Measurements from ENCODE around the gene NEU2. TPM values are rescaled to one million over a fixed set of nuclear protein-coding genes. Genes with fewer than 3 reads are reported as not detected.

The NEU2 gene
- polyA plus RNA-seq, 3 donors, result not detected

DNA sequence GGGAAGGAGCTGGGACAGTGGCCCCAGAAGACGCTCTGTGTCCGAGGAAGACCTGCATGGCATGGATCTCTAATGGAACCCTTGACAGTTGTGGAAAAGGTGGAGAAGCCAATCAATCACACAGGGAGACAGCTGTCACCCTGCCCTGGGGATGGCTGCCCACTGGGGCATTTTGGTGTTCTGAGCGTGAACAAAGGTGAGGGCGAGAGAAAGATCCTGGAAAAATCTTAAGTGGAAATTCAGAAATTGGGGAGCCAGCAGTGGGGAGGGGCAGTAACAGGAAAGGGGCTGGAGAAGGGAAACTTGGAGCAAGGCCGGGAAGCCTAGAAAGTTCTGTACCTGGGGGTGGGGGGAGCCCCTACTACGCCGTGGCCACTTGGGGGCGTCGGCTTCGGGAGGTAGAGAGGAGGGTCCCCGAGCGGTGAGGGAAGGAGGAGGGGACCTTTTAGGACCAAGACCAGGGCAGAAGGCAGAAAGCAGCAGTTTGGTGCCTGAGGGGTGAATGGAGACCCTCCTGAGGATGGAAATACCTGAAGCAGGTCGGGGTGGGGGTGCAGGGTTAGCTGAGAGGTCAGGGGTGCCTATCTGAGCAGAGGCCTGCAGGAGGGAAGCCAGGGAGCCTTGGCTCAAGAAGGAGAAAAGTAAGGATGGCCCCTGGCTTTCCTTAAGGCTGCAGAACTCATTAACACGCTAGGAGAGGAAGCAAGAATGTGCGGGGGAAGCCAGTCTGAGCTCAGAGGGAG is 49.4 kb upstream of the NEU2 start:
- Mint-ChIP-seq H3K36me3 (no peaks in the 10 kb centered on the region), H3K9me3 (peaks cover 0 to 5% (median 3%) of the 10 kb centered on the region in 7 donors), H3K4me3 (no peak overlapping the region), H3K4me1 (peaks cover 9% of the 10 kb centered on the region), H3K27me3 (ENCODE audit: low read depth in 3 of 3) (peaks cover 3 to 9% (median 6%) of the 10 kb centered on the region in 3 donors), H3K27ac (no peak overlapping the region)
- no peaks in the 10 kb centered on the region for H3K79me2 ChIP-seq (ENCODE audit: insufficient read depth, low read length)
- H2AFZ ChIP-seq (ENCODE audit: insufficient read depth, low read depth, low read length, poor library complexity, severe bottlenecking), result no peak overlapping the region
- H3K4me2 ChIP-seq (replicated peaks; ENCODE audit: extremely low read depth, low read length, poor library complexity, severe bottlenecking), result no peak overlapping the region
- TF ChIP-seq, protein P1, sequence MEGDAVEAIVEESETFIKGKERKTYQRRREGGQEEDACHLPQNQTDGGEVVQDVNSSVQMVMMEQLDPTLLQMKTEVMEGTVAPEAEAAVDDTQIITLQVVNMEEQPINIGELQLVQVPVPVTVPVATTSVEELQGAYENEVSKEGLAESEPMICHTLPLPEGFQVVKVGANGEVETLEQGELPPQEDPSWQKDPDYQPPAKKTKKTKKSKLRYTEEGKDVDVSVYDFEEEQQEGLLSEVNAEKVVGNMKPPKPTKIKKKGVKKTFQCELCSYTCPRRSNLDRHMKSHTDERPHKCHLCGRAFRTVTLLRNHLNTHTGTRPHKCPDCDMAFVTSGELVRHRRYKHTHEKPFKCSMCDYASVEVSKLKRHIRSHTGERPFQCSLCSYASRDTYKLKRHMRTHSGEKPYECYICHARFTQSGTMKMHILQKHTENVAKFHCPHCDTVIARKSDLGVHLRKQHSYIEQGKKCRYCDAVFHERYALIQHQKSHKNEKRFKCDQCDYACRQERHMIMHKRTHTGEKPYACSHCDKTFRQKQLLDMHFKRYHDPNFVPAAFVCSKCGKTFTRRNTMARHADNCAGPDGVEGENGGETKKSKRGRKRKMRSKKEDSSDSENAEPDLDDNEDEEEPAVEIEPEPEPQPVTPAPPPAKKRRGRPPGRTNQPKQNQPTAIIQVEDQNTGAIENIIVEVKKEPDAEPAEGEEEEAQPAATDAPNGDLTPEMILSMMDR (IDR thresholded peaks at IDR 0.05), result no peak
- no peak overlapping the region for H3K4me3 ChIP-seq (replicated peaks in 1 of 3; ENCODE audit: low read depth in 2 of 3, low read length in 3 of 3)
- H3K36me3 ChIP-seq (replicated peaks in 1 of 2; ENCODE audit: control insufficient read depth in 1 of 2, insufficient read depth in 2 of 2, low read length in 2 of 2), result no peaks in the 10 kb centered on the region
- H4K20me1 ChIP-seq (ENCODE audit: insufficient read depth, low read length), result no peaks in the 10 kb centered on the region
- no peaks in the 10 kb centered on the region for H3K27me3 ChIP-seq (ENCODE audit: control insufficient read depth in 2 of 2, insufficient read depth in 2 of 2, low read length in 2 of 2)
- no peak overlapping the region for H3K27ac ChIP-seq (ENCODE audit: low read depth in 1 of 2, low read length in 2 of 2)
- intact Hi-C loops (cut with micrococcal nuclease), result no loop called here
- H3K9me3 ChIP-seq (replicated peaks in 1 of 2; ENCODE audit: control insufficient read depth in 1 of 2, insufficient read depth in 1 of 2, low read length in 2 of 2), result peaks cover 0 to 3% of the 10 kb centered on the region in 2 donors
- DNase-seq, result no peak
- no peak overlapping the region for H3K9ac ChIP-seq (ENCODE audit: insufficient read depth, low read length, poor library complexity, severe bottlenecking)
- 69% methylated on average over 15 of the region's 15 CpGs for WGBS (ENCODE audit: insufficient coverage)
- H3K4me1 ChIP-seq (ENCODE audit: control insufficient read depth in 1 of 2, insufficient read depth in 2 of 2, low read length in 2 of 2), result no peaks in the 10 kb centered on the region

DNA sequence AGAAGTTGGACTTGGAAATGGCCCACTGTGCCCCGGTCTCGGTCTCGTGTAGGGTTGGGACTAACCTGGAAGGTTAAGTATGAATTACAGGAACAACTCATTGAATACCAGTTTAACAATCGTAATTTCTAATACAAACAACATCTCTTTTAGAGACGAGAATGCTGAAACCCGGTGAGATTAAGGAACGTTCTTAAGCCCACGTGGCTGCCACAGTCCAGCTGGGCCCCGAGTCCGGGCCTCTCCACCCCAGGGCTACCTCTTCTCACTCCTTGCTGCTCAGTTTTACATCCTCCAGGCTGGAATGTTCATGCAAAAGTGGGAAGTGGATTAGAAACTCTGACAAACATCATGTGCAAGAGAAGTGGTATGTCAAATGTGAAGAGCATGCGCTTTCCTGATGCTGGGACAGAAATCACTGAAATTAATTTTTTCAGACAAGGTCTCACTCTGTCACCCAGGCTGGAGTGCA is 48.8 kb upstream of the NEU2 start:
- Mint-ChIP-seq H3K27me3 (ENCODE audit: low read depth in 3 of 3) (peaks cover 3 to 9% (median 6%) of the 10 kb centered on the region in 3 donors), H3K36me3 (no peaks in the 10 kb centered on the region), H3K9me3 (peaks cover 0 to 5% (median 3%) of the 10 kb centered on the region in 7 donors), H3K4me1 (peaks cover 9% of the 10 kb centered on the region), H3K27ac (no peak overlapping the region), H3K4me3 (no peak overlapping the region)
- no peaks in the 10 kb centered on the region for H3K36me3 ChIP-seq (replicated peaks in 1 of 2; ENCODE audit: control insufficient read depth in 1 of 2, insufficient read depth in 2 of 2, low read length in 2 of 2)
- DNase-seq, result no peak
- H3K27ac ChIP-seq (ENCODE audit: low read depth in 1 of 2, low read length in 2 of 2), result no peak overlapping the region
- WGBS (ENCODE audit: insufficient coverage), result 92% methylated on average over 5 of the region's 11 CpGs
- no peaks in the 10 kb centered on the region for H3K27me3 ChIP-seq (ENCODE audit: control insufficient read depth in 2 of 2, insufficient read depth in 2 of 2, low read length in 2 of 2)
- no peak overlapping the region for H3K4me3 ChIP-seq (replicated peaks in 1 of 3; ENCODE audit: low read depth in 2 of 3, low read length in 3 of 3)
- H3K9me3 ChIP-seq (replicated peaks in 1 of 2; ENCODE audit: control insufficient read depth in 1 of 2, insufficient read depth in 1 of 2, low read length in 2 of 2), result peaks cover 0 to 3% of the 10 kb centered on the region in 2 donors
- intact Hi-C loops (cut with micrococcal nuclease), result no loop called here
- H3K79me2 ChIP-seq (ENCODE audit: insufficient read depth, low read length), result no peaks in the 10 kb centered on the region
- TF ChIP-seq, protein P1 (IDR thresholded peaks at IDR 0.05), result no peak
- H2AFZ ChIP-seq (ENCODE audit: insufficient read depth, low read depth, low read length, poor library complexity, severe bottlenecking), result no peak overlapping the region
- no peaks in the 10 kb centered on the region for H3K4me1 ChIP-seq (ENCODE audit: control insufficient read depth in 1 of 2, insufficient read depth in 2 of 2, low read length in 2 of 2)
- H4K20me1 ChIP-seq (ENCODE audit: insufficient read depth, low read length), result no peaks in the 10 kb centered on the region
- H3K9ac ChIP-seq (ENCODE audit: insufficient read depth, low read length, poor library complexity, severe bottlenecking), result no peak overlapping the region
- no peak overlapping the region for H3K4me2 ChIP-seq (replicated peaks; ENCODE audit: extremely low read depth, low read length, poor library complexity, severe bottlenecking)

All from CD14-positive monocyte (primary cell).